ENCODE measurements around the gene RBM34.

- TF ChIP-seq EZH2phosphoT487 (IDR thresholded peaks at IDR 0.05; ENCODE audit: borderline replicate concordance) (no peak), CTCF (conservative IDR thresholded peaks at IDR 0.05; ENCODE audit: low read length) (no peak)
Observed at GRCh38 chr1:235098547-235098946, 62.5 kb downstream of the RBM34 start.

Measured in Loucy (cell line).